PFSK-1 (cell line): ENCODE results near the gene PTTG1IP.

Source experiments
- POLR2AphosphoS5 ChIP-seq: IDR thresholded peaks from 2 replicates; pipeline ENCODE4 v1.6.1; 2012; ENCODE audit warnings: low read depth, mild to moderate bottlenecking, control low read depth, low read length, moderate library complexity
- REST ChIP-seq, 2 experiments: IDR thresholded peaks; 2 replicates each; pipeline versions ENCODE4 v1.6.1 to v1.8.0; 2011 to 2012; ENCODE audit warnings: low read depth in 2 of 2, low read length in 2 of 2, control low read depth in 1 of 2, inconsistent platforms in 1 of 2, mild to moderate bottlenecking in 1 of 2, moderate library complexity in 1 of 2; ENCODE audit not compliant: insufficient read depth in 1 of 2
- SIN3A ChIP-seq: IDR thresholded peaks from 2 replicates; pipeline ENCODE4 v1.6.1; 2012; ENCODE audit warnings: mild to moderate bottlenecking, low read length, moderate library complexity, borderline replicate concordance; ENCODE audit not compliant: insufficient read depth
- TAF1 ChIP-seq: IDR thresholded peaks from 2 replicates; pipeline ENCODE4 v1.6.1; 2012; ENCODE audit warnings: low read length, control low read depth, borderline replicate concordance; ENCODE audit not compliant: insufficient read depth

GRCh38 chr21:44813727-44814126 is 59.8 kb downstream of the PTTG1IP start:
- TF ChIP-seq POLR2AphosphoS5 (no peak), REST (IDR thresholded peaks at IDR 0.05; ENCODE audit: insufficient read depth in 1 of 2, low read depth in 2 of 2, low read length in 2 of 2) (no peak), TAF1 (no peak), SIN3A (no peak)
